Measurements from ENCODE around the gene NPTX1. TPM values are rescaled to one million over a fixed set of nuclear protein-coding genes. Genes with fewer than 3 reads are reported as not detected.

The NPTX1 gene
- total RNA-seq, 2 donors from 2014 or later, result 0.83 to 6.1 TPM

DNA sequence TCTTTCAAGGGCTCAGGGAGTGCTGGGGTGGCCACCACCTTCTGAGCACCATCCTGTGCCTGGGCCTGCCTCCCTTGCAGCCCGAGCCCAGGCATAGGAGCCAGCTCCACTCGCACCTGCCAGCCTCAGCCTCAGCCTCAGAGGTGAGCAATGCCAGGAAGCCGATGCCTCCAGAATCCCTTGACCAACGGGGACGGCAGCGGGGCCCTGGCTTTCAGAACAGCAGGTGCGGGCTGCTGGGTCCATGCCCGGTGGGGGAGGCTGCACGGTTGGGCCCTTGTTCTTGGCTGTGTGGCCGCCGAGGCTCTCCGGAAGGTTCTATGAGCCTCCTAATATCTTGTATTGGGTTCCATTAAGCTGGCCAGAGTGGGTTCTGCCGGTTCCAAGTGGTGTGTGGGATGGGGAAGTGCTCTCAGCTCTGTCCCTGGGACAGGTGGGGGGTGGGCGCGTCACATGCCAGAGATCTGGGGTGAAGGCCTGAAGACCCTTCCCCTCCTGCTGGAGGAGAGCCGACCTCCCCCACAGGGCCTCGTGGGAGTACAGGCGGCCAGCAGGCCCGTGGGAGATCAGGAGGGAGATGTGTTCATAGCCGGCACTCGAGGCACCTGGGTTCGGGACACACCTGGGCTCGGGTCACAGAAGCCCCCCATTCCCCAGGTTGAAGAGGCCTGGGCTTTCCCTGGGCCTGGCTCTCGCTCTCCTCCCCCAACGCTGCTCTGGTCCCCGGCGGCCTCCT is 27.0 kb downstream of the NPTX1 start:
- no peaks in the 10 kb centered on the region for H3K9me3 Mint-ChIP-seq
- DNase-seq, result no peak
- peaks cover 1 to 3% of the 10 kb centered on the region in 2 donors for H3K36me3 Mint-ChIP-seq (ENCODE audit: insufficient read depth in 2 of 2)
- no peaks in the 10 kb centered on the region for H3K27me3 Mint-ChIP-seq (ENCODE audit: low read depth)
- no peak overlapping the region for H3K4me3 Mint-ChIP-seq
- peaks cover 14% of the 10 kb centered on the region for H3K4me1 Mint-ChIP-seq (ENCODE audit: low read depth)
- no peak overlapping the region for H3K27ac Mint-ChIP-seq
- ATAC-seq (replicated peaks in 1 of 2), result no peak

DNA sequence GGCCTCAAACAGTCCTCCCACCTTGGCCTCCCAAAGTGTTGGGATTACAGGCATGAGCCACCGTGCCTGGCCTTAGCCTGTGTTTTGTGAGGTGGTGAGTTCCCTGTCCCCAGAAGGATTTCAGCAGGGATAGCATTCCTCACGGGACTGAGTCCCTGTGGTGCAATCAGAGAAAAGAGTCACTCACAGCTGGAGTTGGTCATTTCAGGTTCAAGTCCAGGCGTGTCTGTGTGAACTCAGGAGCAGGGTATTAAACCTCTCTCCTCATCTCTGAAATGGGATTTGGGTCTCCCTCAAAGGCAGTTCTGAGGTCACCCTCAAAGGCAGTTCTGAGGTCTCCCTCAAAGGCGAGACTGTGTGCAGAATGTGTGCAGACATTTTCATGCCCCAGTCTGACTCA is 28.6 kb downstream of the NPTX1 start:
- no peaks in the 10 kb centered on the region for H3K4me1 Mint-ChIP-seq (ENCODE audit: low read depth)
- DNase-seq, result no peak
- ATAC-seq (replicated peaks in 1 of 2), result no peak
- no peaks in the 10 kb centered on the region for H3K9me3 Mint-ChIP-seq
- H3K36me3 Mint-ChIP-seq (ENCODE audit: insufficient read depth in 2 of 2), result no peaks in the 10 kb centered on the region
- H3K27ac Mint-ChIP-seq, result no peak overlapping the region
- no peaks in the 10 kb centered on the region for H3K27me3 Mint-ChIP-seq (ENCODE audit: low read depth)
- H3K4me3 Mint-ChIP-seq, result no peak overlapping the region

DNA sequence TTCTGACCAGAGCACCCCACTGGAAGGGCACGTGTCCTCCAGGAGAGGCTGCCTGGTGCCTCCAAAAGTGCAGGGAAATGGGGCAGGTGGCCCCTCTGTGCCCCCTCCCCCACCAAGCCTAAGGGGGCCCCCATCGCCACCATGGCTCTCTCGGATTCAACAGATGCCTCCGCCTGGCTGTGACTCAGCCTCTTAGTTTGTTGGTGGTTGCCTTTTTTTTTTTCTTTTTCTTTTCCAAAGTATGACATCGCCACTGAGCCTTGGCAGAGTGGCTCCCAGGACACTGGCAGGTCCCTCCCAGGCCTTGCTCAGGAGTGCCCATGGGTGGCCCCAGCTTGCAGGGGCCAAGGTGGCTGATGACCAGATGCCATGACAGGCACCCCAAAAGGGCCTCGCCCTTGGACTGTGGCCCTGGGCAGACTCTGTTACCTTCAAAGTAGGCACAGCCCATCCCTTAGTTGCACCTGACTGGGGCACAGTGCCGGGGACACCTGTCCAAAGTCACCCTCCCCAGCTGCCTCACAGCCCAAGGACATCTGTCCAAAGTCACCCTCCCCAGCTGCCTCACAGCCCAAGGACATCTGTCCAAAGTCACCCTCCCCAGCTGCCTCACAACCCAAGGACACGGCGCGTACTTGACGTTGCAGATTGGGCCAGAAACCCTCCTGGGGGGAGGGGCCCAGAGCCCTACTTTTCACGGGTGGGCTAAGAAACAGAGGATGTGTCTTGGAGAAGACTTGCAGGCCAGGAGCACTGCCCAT is 29.6 kb downstream of the NPTX1 start:
- ATAC-seq (replicated peaks in 1 of 2) (no peak), DNase-seq (no peak)
- H3K4me3 Mint-ChIP-seq, result no peak overlapping the region
- no peaks in the 10 kb centered on the region for H3K36me3 Mint-ChIP-seq (ENCODE audit: insufficient read depth in 2 of 2)
- H3K27ac Mint-ChIP-seq, result no peak overlapping the region
- H3K4me1 Mint-ChIP-seq (ENCODE audit: low read depth), result no peaks in the 10 kb centered on the region
- no peaks in the 10 kb centered on the region for H3K9me3 Mint-ChIP-seq
- no peaks in the 10 kb centered on the region for H3K27me3 Mint-ChIP-seq (ENCODE audit: low read depth)

- Mint-ChIP-seq H3K4me3 (no peak overlapping the region), H3K36me3 (ENCODE audit: insufficient read depth in 2 of 2) (no peaks in the 10 kb centered on the region), H3K27me3 (ENCODE audit: low read depth) (no peaks in the 10 kb centered on the region), H3K27ac (no peak overlapping the region), H3K9me3 (no peaks in the 10 kb centered on the region), H3K4me1 (ENCODE audit: low read depth) (no peaks in the 10 kb centered on the region)
- ATAC-seq (replicated peaks in 1 of 2), result no peak
- no peak for DNase-seq
These were observed 30.7 kb downstream of the NPTX1 start for GRCh38 chr17:80445726-80446110.

DNA sequence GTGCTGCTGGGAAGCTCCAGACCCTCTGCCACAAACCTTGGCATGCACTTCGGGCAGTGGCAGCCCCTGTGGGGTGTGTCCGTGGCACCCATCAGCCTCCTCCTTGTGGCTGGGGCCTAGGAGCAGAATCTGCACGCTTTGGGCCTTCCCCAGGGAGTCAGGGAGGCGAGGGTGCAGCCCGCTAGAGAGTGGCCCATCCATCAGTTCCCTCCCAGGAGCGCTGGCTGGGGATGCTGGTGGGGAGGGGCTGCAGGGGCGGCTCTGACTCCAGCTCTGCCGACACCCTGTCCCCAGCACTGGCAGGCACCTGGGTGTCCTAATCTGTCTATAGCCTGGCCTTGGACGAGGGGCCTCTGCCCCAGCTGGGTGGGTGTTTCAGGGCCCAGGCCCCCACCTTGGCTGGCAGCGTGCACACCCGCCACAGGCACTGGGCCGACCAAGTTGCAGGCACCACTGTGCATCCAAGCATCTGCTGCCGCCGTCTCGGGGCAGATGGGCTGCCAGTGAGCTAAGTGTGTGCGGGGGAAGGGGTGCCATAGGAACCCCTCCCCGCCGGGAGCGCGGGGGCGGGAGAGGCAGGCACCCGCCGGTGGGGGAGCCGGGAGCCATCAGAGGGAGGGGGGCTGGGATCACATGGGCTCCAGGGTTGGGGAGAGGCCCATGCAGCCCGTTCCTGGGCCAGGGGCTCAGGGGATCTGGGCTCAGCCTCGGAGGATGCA is 31.2 kb downstream of the NPTX1 start:
- ATAC-seq (replicated peaks in 1 of 2) (no peak), DNase-seq (no peak)
- no peak overlapping the region for H3K27ac Mint-ChIP-seq
- no peaks in the 10 kb centered on the region for H3K27me3 Mint-ChIP-seq (ENCODE audit: low read depth)
- H3K9me3 Mint-ChIP-seq, result no peaks in the 10 kb centered on the region
- H3K4me1 Mint-ChIP-seq (ENCODE audit: low read depth), result no peaks in the 10 kb centered on the region
- no peaks in the 10 kb centered on the region for H3K36me3 Mint-ChIP-seq (ENCODE audit: insufficient read depth in 2 of 2)
- no peak overlapping the region for H3K4me3 Mint-ChIP-seq

- H3K4me3 Mint-ChIP-seq, result no peak overlapping the region
- no peaks in the 10 kb centered on the region for H3K9me3 Mint-ChIP-seq
These were observed 31.8 kb downstream of the NPTX1 start for GRCh38 chr17:80444644-80444979.

GRCh38 chr17:80443916-80444643 is 32.3 kb downstream of the NPTX1 start:
- Mint-ChIP-seq H3K27me3 (ENCODE audit: low read depth) (no peaks in the 10 kb centered on the region), H3K27ac (no peak overlapping the region), H3K9me3 (no peaks in the 10 kb centered on the region), H3K36me3 (ENCODE audit: insufficient read depth in 2 of 2) (no peaks in the 10 kb centered on the region), H3K4me1 (ENCODE audit: low read depth) (no peaks in the 10 kb centered on the region), H3K4me3 (no peak overlapping the region)
- ATAC-seq (replicated peaks in 1 of 2) (no peak), DNase-seq (no peak)

More at GRCh38 chr17:80444644-80444979, 31.8 kb downstream of the NPTX1 start:
- Mint-ChIP-seq H3K36me3 (ENCODE audit: insufficient read depth in 2 of 2) (no peaks in the 10 kb centered on the region), H3K27me3 (ENCODE audit: low read depth) (no peaks in the 10 kb centered on the region), H3K27ac (no peak overlapping the region), H3K4me1 (ENCODE audit: low read depth) (no peaks in the 10 kb centered on the region)
- DNase-seq, result no peak
- no peak for ATAC-seq (replicated peaks in 1 of 2)

GRCh38 chr17:80443498-80443897 is 32.9 kb downstream of the NPTX1 start:
- H3K9me3 Mint-ChIP-seq, result no peaks in the 10 kb centered on the region
- no peaks in the 10 kb centered on the region for H3K36me3 Mint-ChIP-seq (ENCODE audit: insufficient read depth in 2 of 2)
- H3K4me1 Mint-ChIP-seq (ENCODE audit: low read depth), result no peaks in the 10 kb centered on the region
- no peak for DNase-seq
- no peak for ATAC-seq (replicated peaks in 1 of 2)
- H3K4me3 Mint-ChIP-seq, result no peak overlapping the region
- H3K27me3 Mint-ChIP-seq (ENCODE audit: low read depth), result no peaks in the 10 kb centered on the region
- no peak overlapping the region for H3K27ac Mint-ChIP-seq

DNA sequence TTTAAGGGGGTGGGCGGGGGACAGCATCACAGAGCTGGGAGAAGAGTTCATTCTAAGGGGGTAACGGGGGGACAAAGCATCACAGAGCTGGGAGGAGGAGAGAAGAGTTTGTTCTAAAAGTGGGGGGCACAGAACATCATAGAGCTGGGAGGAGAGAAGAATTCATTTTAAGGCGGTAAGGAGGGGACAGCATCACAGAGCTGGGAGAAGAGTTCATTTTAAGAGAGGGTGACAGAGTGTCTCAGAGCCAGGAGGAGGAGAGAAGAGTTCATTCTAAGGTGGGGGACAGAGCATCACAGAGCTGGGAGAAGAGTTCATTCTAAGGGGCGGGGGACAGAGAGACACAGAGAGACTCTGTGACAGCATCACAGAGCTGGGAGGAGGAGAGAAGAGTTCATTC is 33.6 kb downstream of the NPTX1 start:
- H3K27me3 Mint-ChIP-seq (ENCODE audit: low read depth), result no peaks in the 10 kb centered on the region
- no peak for ATAC-seq (replicated peaks in 1 of 2)
- H3K27ac Mint-ChIP-seq, result no peak overlapping the region
- DNase-seq, result no peak
- H3K36me3 Mint-ChIP-seq (ENCODE audit: insufficient read depth in 2 of 2), result no peaks in the 10 kb centered on the region
- H3K4me3 Mint-ChIP-seq, result no peak overlapping the region
- H3K4me1 Mint-ChIP-seq (ENCODE audit: low read depth), result no peaks in the 10 kb centered on the region
- H3K9me3 Mint-ChIP-seq, result no peaks in the 10 kb centered on the region

- no peaks in the 10 kb centered on the region for H3K4me1 Mint-ChIP-seq (ENCODE audit: low read depth)
- no peak for DNase-seq
These were observed 34.1 kb downstream of the NPTX1 start for GRCh38 chr17:80442323-80442659.

GRCh38 chr17:80441598-80442322 is 34.6 kb downstream of the NPTX1 start:
- Mint-ChIP-seq H3K27me3 (ENCODE audit: low read depth) (no peaks in the 10 kb centered on the region), H3K9me3 (no peaks in the 10 kb centered on the region)

More at GRCh38 chr17:80442323-80442659, 34.1 kb downstream of the NPTX1 start:
- no peak overlapping the region for H3K4me3 Mint-ChIP-seq
- H3K9me3 Mint-ChIP-seq, result no peaks in the 10 kb centered on the region
- no peak for ATAC-seq (replicated peaks in 1 of 2)
- no peaks in the 10 kb centered on the region for H3K36me3 Mint-ChIP-seq (ENCODE audit: insufficient read depth in 2 of 2)
- no peak overlapping the region for H3K27ac Mint-ChIP-seq
- no peaks in the 10 kb centered on the region for H3K27me3 Mint-ChIP-seq (ENCODE audit: low read depth)

GRCh38 chr17:80441133-80441578 is 35.3 kb downstream of the NPTX1 start:
- DNase-seq (peak; percentile 46 to 55), ATAC-seq (replicated peaks in 1 of 2) (no peak)
- no peaks in the 10 kb centered on the region for H3K9me3 Mint-ChIP-seq
- no peaks in the 10 kb centered on the region for H3K27me3 Mint-ChIP-seq (ENCODE audit: low read depth)
- H3K36me3 Mint-ChIP-seq (ENCODE audit: insufficient read depth in 2 of 2), result no peaks in the 10 kb centered on the region
- H3K27ac Mint-ChIP-seq, result no peak overlapping the region
- H3K4me1 Mint-ChIP-seq (ENCODE audit: low read depth), result no peaks in the 10 kb centered on the region
- H3K4me3 Mint-ChIP-seq, result no peak overlapping the region

More at GRCh38 chr17:80441598-80442322, 34.6 kb downstream of the NPTX1 start:
- DNase-seq (no peak), ATAC-seq (replicated peaks in 1 of 2) (no peak)
- Mint-ChIP-seq H3K4me3 (no peak overlapping the region), H3K36me3 (ENCODE audit: insufficient read depth in 2 of 2) (no peaks in the 10 kb centered on the region), H3K4me1 (ENCODE audit: low read depth) (no peaks in the 10 kb centered on the region), H3K27ac (no peak overlapping the region)

Data from activated T-cell treated with anti-CD3 and anti-CD28 coated beads, Interleukin-2, amount 50 U/mL, for 72 hours (primary cell).